T1000 (cell line): ENCODE results near the gene STARD3NL.
"Not testable (repeated sequence)": the region's sequence is repeated elsewhere in the genome, so short reads cannot be mapped to it uniquely, and the experiment has no call there.

Source experiments
- DNase-seq: peaks from one replicate; lab custom pipeline; 2025; ENCODE audit warnings: mixed read lengths; lab: John Stamatoyannopoulos, UW

STARD3NL gene

DNA sequence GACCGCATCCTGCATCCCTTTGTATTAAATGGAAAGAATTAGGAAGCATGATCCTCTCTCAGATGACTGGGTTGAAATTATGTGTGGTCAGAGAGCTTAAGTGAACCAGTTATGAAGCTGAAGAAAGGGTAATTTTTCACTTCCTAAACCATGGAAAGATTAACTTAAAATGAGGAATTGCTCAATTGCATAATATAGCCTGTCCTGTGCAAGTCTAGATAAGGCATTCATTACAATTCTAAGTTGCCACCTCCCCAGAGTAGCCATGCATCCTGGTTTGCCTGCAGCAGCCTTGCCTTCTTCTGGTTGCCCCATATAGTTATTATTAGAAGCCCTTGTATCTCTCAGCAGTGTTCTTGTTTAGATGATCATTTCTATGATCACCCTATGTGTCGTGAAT is 45.3 kb downstream of the STARD3NL start:
- no peak for DNase-seq

DNA sequence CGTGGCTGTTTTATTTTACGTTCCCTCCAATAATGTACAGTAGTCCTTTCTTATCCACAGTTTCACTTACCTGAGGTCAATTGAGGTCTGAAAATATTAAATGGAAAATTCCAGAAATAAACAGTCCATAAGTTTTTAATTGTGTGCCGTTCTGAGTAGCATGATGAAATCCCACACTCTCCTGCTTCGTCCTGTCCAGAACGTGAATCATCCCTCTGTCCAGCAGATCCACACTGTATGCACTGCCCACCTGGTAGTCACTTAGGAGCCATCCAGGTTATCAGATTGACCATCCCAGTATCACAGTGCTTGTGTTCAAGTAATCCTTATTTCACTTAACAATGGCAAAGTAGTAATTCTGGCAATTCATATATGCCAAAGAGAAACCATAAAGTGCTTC is 46.3 kb downstream of the STARD3NL start:
- no peak for DNase-seq

GRCh38 chr7:38229386-38229785 is 51.3 kb downstream of the STARD3NL start:
- DNase-seq, result no peak

- no peak for DNase-seq
These were observed 52.0 kb downstream of the STARD3NL start for GRCh38 chr7:38229884-38230642.

DNA sequence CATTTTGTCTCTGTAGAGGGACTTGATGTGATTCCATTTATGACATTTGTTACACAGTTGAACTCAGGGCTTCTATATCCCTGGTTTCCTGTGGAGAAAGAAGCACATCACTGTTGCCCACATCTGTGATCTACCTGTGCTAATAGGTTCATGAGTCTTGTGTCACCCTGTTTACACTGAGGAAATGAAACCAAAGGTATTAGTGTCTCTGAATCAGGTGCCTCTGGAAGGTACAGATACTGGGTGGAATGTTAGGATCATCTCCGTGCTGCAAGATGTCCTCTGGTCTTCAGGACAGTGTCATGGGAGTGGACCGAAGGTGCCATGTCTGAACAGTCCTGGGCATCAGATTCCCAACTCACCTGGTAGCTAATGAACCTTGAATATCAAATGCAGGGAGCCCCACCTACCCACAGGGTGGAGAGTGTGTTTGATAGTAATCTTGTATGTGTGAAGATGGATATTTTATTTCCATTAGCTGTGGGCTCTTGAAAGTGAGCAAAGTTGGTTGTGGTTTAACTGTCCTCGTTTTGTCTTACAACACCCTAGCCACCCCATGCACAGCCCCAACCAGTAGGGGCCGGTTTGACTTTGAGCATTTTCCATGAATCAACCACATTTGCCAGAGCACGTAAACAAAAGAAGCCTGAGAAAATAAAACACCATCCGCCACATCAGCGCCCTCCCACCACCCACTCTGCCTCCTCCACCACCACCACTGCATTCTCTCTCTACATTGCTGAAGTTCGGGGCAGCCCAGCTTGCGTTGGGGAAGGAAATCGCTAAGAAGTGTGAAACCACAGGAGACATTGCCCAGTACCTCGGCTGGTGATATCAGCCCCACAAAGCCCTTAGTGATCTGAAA is 54.7 kb downstream of the STARD3NL start:
- DNase-seq, result no peak

DNA sequence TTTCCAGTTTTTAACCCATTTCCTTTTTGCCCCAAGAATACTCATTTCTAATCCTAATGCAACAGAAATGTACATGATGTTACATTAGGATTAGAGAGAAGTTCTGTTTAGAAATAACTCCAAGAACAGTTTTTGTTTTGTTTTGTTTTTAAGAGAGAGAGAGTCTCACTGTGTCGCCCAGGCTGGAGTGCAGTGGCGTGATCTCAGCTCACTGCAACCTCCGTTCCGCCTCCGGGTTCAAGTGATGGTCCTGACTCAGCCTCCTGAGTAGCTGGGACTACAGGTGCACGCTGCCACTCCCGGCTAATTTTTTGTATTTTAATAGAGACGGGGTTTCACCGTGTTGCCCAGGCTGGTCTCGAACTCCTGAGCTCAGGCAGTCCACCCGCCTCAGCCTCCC is 56.7 kb downstream of the STARD3NL start:
- DNase-seq, result not testable (repeated sequence)

GRCh38 chr7:38235606-38236005 is 57.6 kb downstream of the STARD3NL start:
- no peak for DNase-seq

DNA sequence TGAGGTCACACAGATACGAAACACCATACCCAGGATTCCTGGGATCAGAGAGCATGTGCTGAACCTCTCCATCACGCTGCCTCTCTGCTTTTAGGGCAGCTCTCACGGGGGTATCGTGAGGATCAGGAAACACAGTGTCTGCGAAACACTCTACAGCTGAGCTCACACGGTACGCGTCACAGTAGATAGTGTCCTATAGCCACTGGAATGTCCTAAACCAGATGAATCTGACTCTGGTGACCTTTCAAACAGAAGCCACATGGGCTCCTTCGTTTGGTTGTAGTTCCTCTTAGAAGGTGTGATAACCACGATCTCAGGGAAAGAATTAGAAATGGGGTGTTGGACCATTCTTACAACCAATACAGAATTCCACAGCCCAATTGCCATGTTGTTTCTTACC is 61.1 kb downstream of the STARD3NL start:
- not testable (repeated sequence) for DNase-seq

GRCh38 chr7:38241071-38241470 is 63.0 kb downstream of the STARD3NL start:
- no peak for DNase-seq

DNA sequence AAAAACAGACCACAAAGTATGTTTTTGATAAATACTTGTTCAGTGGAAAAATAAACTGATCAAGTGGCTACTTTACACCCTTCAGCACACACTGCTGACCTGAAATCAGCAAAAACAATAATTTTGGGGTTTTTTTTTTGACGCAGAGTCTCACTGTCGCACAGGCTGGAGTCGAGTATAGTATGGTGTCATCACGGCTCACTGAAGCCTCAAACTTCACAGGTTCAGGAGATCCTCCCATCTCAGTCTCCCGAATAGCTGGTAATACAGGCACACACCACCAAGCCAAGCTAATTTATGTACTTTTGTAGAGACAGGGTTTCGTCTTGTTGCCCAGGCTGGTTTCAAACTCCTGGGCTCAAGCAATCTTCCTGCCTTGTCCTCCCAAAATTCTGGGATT is 64.8 kb downstream of the STARD3NL start:
- no peak for DNase-seq

DNA sequence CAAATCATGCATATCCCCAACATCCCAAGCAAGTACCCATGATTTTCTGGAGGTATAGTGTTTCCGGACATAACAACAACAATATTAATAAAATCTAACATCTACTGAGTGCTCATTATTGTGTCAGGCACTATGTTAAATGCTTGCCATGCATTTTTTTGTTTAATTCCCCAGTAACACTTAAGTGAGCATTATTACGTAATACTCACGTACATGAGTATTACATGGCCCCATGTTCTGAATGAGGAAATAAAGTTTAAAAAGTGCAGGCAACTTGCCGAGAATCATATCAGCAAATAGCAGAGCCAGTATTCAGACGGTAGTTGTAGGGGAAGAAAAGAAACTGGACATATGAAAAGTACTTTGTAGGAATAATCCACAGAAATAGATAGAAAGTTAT is 65.3 kb downstream of the STARD3NL start:
- DNase-seq, result not testable (repeated sequence)

DNA sequence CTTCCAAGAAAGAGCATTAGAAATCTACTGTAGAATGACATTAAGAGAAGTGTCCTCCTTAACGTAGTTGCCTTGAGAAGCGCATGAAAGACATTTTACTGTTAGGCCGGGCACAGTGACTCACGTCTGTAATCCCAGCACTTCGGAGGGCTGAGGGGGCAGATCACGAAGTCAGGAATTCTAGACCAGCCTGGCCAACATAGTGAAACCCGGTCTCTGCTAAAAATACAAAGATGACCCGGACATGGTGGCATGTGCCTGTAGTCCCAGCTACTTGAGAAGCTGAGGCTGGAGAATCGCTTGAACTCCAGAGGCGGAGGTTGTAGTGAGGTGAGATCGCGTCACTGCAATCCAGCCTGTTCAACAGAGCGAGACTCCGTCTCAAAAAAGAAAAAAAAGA is 66.5 kb downstream of the STARD3NL start:
- no peak for DNase-seq

DNA sequence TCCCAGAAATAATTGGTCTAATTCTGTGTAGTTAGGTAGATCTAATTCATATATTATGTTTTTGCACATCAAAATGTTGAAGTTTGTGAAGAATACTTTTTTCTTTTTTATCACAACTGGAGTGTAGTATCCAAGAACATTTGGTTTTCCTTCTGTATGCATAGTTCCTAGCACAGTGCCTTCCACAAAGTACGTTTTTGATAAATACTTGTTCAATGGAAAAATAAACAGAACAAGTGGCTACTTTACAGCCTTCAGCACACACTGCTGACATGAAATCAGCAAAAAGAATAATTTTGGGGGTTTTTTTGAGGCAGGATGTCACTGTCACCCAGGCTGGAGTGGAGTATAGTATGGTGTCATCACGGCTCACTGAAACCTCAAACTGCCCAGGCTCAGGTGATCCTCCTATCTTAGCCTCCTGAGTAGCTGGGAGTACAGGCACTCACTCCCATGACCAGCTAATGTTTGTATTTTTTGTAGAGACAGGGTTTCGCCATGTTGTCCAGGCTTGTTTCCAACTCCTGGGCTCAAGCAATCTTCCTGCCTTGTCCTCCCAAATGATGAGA is 67.4 kb downstream of the STARD3NL start:
- DNase-seq, result no peak

DNA sequence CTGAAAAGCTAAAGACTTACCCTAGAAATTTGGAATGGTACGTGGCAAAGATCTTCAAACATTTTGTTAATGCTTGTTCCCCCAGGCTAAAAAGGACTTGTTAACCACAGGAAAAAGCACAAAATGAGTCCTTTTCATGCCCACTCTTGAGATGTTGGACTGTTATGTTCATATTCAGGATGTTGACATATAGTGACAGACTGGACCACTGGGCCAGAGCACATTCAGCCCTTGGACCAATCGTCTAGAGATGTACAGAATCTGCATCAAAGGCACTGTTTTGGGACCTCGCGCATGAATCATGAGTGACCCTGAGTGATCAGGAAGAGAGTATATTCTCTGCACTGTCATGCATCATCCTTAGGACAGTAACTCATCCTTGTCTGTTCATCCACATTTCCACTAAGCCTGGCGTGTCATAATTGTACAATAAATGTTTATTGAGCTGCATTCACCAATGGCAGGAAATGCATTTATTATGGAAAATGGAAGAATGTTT is 70.1 kb downstream of the STARD3NL start:
- DNase-seq, result no peak

- not testable (repeated sequence) for DNase-seq
These were observed 71.8 kb downstream of the STARD3NL start for GRCh38 chr7:38249849-38250248.

DNA sequence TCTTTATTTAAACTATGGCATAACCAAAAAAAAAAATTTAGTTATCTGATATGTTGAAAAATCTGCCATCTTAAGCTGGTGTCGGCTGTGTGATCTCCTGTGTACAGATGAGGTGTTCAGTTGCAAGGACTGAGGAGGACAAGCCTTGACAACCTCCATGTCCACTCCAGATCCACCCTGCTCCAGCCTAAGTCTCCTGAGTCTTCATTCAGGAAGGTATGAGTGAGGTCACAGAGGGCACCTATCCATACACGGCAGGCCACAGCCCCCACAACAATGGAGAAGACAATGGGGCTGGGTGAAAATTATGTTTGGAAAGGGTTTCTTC is 79.3 kb downstream of the STARD3NL start:
- DNase-seq, result no peak

GRCh38 chr7:38259157-38259556 is 81.1 kb downstream of the STARD3NL start:
- DNase-seq, result not testable (repeated sequence)

DNA sequence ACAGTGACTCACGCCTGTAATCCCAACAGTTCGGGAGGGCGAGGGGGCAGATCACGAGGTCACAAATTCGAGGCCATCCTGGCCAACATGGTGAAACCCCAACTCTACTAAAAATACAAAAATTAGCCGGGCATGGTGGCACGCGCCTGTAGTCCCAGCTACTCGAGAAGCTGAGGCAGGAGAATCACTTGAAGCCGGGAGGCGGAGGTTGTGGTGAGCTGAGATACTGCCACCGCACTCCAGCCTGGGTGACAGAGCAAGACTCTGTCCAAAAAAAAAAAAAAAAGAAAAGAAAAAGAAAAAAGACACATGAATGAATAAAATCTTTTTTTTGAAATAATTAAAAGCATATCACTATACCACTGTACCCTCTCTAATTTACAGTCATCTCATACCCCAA is 83.6 kb downstream of the STARD3NL start:
- not testable (repeated sequence) for DNase-seq

DNA sequence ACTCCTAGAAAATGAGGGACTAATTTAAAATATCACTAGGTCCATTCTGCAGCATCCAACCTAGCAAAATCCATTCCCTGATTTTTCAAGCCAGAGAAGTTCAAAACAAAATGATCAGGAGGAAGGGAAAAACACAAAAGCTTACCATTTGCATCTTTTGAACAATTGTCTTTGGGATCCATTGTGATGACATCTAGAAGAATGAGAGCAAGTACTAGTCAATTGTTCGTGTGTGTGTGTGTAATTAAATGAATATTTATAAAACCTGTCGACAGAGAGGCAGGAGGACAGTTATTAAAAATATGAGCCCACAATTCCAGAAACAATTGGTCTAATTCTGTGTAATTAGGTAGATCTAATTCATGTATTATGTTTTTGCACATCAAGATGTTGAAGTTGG is 84.0 kb downstream of the STARD3NL start:
- DNase-seq, result not testable (repeated sequence)

GRCh38 chr7:38262545-38262944 is 84.5 kb downstream of the STARD3NL start:
- DNase-seq, result no peak

- not testable (repeated sequence) for DNase-seq
These were observed 85.2 kb downstream of the STARD3NL start for GRCh38 chr7:38263274-38263673.

DNA sequence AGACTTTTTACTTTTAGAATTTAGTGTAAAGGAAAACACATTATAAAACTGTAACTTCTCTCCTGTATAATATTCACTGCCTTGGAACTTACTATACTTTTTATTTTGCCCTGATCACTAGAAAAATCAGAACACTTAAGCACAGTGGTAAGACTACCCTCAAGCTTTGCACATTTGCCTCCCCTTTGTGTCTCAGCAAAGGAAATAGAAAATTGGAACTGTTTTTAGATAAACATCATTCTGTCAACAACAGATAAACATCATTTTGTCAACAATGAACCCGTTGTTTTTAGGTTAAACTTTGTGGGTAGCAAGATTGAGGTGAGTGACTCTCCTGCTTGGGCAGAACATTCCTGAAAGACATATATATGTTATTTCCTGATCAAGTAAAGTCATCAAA is 86.6 kb downstream of the STARD3NL start:
- not testable (repeated sequence) for DNase-seq

DNA sequence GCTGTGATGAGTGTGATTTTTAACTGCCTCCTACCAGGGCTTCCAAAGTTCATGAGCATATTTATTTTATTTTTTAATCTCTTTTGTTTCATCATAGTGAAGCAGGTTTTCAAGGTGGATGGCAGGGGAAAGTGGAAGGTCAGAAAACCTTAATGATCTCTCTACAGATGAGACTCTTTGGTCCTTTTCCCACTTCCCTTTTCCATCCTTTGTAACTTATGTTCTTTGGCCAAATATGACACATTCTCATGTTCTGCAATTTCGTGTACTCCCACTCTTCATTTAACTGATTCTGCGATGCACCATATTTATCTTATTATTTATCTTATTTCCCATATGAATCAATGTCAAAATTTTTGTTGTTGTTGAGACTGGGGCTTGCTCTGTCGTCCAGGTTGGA is 87.9 kb downstream of the STARD3NL start:
- DNase-seq, result not testable (repeated sequence)
